ENCODE data around the gene ARSK. TPM values are rescaled to one million over a fixed set of nuclear protein-coding genes. Genes with fewer than 3 reads are reported as not detected.

Gene ARSK
- total and polyA plus RNA-seq, 8 donors: 2.9 to 68.3 (median 4.9) TPM; not detected in 1

DNA sequence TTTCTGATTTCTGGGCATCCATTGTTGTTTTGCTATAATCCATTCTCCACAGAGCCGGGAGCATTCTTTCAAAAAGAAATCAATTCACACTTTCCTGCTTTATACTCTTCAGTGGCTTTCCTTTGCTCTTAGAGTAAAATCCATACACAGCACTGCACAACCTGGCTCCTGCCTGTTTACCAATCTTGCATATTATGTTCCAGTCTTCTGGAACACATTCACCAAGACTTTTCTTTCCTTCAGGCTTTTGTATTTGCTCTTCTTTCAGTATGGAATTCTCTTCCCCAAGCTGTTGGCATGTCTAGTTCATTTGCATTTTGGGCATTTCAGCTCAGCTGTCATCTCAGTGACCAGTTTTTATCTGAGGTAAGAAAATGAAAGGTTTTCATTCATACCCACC is 97.9 kb downstream of the ARSK start:
- WGBS, 5 donors: 89 to 96% (median 91%) methylated on average over 1 of the region's 1 CpG
- no peak overlapping the region for H3K4me3 ChIP-seq
- intact Hi-C loops (cut with DNase I; ENCODE audit: low total_unique reads): no loop called here
- peaks cover 0 to 21% (median 5%) of the 10 kb centered on the region in 4 donors for H3K36me3 ChIP-seq
- DNase-seq: no peak
- H3K27me3 ChIP-seq: no peaks in the 10 kb centered on the region
- H3K27ac ChIP-seq: no peak overlapping the region
- H3K9me3 ChIP-seq: no peaks in the 10 kb centered on the region
- H3K4me1 ChIP-seq: peaks cover 0 to 8% (median 4%) of the 10 kb centered on the region in 4 donors
- TF ChIP-seq EP300 (IDR thresholded peaks at IDR 0.05) (no peak), POLR2AphosphoS5 (IDR thresholded peaks at IDR 0.05) (no peak), POLR2A (IDR thresholded peaks at IDR 0.05) (no peak)
- TF ChIP-seq, protein P1, sequence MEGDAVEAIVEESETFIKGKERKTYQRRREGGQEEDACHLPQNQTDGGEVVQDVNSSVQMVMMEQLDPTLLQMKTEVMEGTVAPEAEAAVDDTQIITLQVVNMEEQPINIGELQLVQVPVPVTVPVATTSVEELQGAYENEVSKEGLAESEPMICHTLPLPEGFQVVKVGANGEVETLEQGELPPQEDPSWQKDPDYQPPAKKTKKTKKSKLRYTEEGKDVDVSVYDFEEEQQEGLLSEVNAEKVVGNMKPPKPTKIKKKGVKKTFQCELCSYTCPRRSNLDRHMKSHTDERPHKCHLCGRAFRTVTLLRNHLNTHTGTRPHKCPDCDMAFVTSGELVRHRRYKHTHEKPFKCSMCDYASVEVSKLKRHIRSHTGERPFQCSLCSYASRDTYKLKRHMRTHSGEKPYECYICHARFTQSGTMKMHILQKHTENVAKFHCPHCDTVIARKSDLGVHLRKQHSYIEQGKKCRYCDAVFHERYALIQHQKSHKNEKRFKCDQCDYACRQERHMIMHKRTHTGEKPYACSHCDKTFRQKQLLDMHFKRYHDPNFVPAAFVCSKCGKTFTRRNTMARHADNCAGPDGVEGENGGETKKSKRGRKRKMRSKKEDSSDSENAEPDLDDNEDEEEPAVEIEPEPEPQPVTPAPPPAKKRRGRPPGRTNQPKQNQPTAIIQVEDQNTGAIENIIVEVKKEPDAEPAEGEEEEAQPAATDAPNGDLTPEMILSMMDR (IDR thresholded peaks at IDR 0.05): no peak

DNA sequence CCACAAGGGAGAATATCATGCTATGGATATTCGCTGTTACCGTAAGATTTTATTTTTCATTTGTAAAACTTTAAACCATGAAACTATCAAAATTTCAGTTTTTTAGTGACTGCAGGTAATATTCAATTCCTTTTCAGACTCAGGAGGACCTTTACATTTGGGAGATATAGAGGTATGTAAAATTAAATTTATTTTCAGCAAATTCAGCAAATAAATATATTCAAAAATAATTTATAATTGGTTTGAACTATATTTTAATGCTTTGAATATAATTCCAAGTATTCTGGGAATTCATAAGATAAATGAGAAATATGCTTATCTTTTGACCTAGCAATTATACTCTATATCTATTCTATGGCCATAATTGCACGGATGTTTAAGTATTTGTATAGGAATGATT is 99.3 kb downstream of the ARSK start:
- Histone ChIP-seq H3K9me3 (no peaks in the 10 kb centered on the region), H3K4me1 (no peaks in the 10 kb centered on the region), H3K27me3 (no peaks in the 10 kb centered on the region), H3K27ac (no peak overlapping the region), H3K36me3 (peaks cover 0 to 21% (median 5%) of the 10 kb centered on the region in 4 donors), H3K4me3 (no peak overlapping the region)
- 92 to 97% (median 94%) methylated on average over 3 of the region's 3 CpGs for WGBS, 5 donors
- TF ChIP-seq POLR2A (IDR thresholded peaks at IDR 0.05) (no peak), EP300 (IDR thresholded peaks at IDR 0.05) (no peak)
- TF ChIP-seq, protein P1 (IDR thresholded peaks at IDR 0.05): no peak
- no peak for DNase-seq
- intact Hi-C loops (cut with DNase I; ENCODE audit: low total_unique reads): no loop called here

Small RNA genes within 50 kb of the gene (small RNA-seq; reads per million reads assigned to genes)
- gene RNU6-308P: 0 reads per million in 4 donors

Other genes with a start within 250 kb of the ARSK start
- gene FAM81B, start 163.7 kb upstream of the ARSK start, total RNA-seq: not detected
- under 1 TPM in 1 of 3 donors, not detected in 2; 0.48 TPM for gene FAM81B, start 163.7 kb upstream of the ARSK start, polyA plus RNA-seq
- gene SKIC3, start 124 bp upstream of the ARSK start, total RNA-seq: 100 to 1,000 TPM in 3 of 5 donors, 10 to 100 TPM in 2; 25.2 to 181 (median 110) TPM
- gene SKIC3, start 124 bp upstream of the ARSK start, polyA plus RNA-seq: 10 to 100 TPM; 12.5 to 14.3 (median 13.7) TPM
- gene GPR150, start 65.0 kb downstream of the ARSK start, total RNA-seq: under 1 TPM in 2 of 5 donors, not detected in 3; 0.18 to 0.89 TPM
- gene GPR150, start 65.0 kb downstream of the ARSK start, polyA plus RNA-seq: 1 to 10 TPM in 1 of 3 donors, under 1 TPM in 2; 0.44 to 1.0 (median 0.76) TPM
- 1 to 10 TPM in 1 of 5 donors, not detected in 4; 2.0 TPM for gene RFESD, start 91.7 kb downstream of the ARSK start, total RNA-seq
- gene RFESD, start 91.7 kb downstream of the ARSK start, polyA plus RNA-seq: 1 to 10 TPM; 1.7 to 3.2 (median 2.0) TPM
- gene SPATA9, start 127.9 kb downstream of the ARSK start, total RNA-seq: under 1 TPM in 1 of 5 donors, not detected in 4; 0.55 TPM
- gene SPATA9, start 127.9 kb downstream of the ARSK start, polyA plus RNA-seq: under 1 TPM in 1 of 3 donors, not detected in 2; 0.35 TPM
- 100 to 1,000 TPM in 4 of 5 donors, 10 to 100 TPM in 1; 66.7 to 730 (median 151) TPM for gene RHOBTB3, start 176.2 kb downstream of the ARSK start, total RNA-seq
- gene RHOBTB3, start 176.2 kb downstream of the ARSK start, polyA plus RNA-seq: 10 to 100 TPM; 13.7 to 28.4 (median 26.5) TPM